ENCODE results near the gene SLC16A13.
"Not testable (repeated sequence)": the region's sequence is repeated elsewhere in the genome, so short reads cannot be mapped to it uniquely, and the experiment has no call there.

Gene SLC16A13

DNA sequence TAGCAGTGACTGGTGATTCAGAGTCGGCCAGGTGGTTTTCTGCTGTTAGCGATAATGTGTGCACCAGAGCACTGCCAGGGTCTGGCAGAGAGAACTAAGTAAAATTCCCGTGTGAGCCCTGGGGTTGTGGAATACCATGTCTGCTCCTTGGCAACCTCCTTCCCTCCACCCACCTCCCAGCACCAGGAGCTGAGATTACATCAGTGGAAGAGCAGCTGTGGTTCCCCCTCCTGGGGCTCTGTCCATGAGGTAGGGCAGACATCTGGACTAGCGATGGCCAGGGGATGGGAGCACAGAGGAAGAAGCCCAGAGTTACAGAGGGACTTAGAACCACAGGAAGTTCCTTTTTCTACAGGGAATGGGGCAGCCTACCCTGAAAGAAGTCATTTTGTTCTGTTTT is 28.4 kb downstream of the SLC16A13 start:
- no peak for ATAC-seq
- DNase-seq: no peak

GRCh38 chr17:7067198-7067597 is 31.4 kb downstream of the SLC16A13 start:
- ATAC-seq (no peak), DNase-seq (no peak)

DNA sequence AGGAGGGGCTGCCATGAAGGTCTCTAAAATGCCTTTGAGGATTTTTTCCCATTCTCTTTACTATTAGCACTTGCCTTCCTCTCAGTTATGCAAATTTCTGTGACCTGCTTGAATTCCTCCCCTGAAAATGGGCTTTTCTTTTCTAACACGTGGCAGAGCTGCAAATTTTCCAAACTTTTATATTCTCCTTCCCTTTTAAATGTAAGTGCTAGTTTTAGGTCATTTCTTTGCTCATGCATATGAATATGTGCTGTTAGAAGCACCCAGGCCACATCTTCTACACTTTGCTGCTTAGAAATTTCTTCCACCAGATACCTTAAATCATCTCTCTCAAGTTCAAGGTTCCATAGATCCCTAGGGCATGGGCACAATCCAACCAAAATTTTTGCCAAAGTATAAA is 32.5 kb downstream of the SLC16A13 start:
- ATAC-seq: no peak

GRCh38 chr17:7070712-7071111 is 34.9 kb downstream of the SLC16A13 start:
- no peak for DNase-seq

More for the DNA sequence above, 32.5 kb downstream of the SLC16A13 start:
- DNase-seq: no peak

DNA sequence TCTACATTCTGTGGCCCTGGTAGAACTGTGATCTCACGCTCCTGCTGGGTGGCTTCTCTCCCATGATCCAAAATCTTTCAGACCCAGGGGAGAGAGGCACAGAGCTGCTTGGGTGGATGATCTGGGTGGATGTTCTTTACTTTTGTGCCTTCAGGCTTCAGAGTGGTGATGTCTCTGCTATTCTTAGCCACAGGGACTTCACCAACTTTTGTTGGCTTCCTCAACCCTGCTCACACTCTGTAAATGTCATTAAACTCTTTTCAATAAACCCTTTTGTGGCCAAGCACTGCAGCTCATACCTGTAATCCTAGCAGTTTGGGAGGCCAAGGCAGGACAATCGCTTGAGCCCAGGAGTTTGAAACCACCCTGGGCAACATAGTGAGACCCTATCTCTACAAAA is 36.6 kb downstream of the SLC16A13 start:
- DNase-seq: no peak

More at GRCh38 chr17:7070712-7071111, 34.9 kb downstream of the SLC16A13 start:
- no peak for ATAC-seq

GRCh38 chr17:7074931-7075330 is 39.1 kb downstream of the SLC16A13 start:
- DNase-seq (no peak), ATAC-seq (no peak)

More for the DNA sequence above, 36.6 kb downstream of the SLC16A13 start:
- no peak for ATAC-seq

- no peak for ATAC-seq
- DNase-seq: no peak
These were observed 42.2 kb downstream of the SLC16A13 start for GRCh38 chr17:7077911-7078546.

DNA sequence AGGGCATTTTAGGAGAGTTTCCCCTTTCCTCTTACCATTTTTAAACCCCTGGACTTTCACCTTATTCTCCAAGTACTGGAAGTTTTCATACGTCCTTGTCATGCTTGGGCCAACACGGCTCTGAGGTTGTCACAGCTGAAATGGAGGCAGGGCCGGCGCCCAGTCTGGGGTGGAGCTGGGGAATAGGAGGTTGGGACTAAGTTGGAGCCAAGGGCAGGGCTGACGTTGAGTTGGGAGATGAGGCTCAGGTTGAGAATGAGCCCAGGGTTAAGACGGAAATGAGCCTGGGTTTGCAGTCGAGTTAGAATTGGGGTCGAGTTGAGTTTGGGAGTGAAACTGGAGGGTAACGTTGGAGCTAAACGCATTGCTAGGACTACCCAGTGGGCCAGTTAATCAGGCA is 42.9 kb downstream of the SLC16A13 start:
- no peak for ATAC-seq
- no peak for DNase-seq

GRCh38 chr17:7079581-7080455 is 44.0 kb downstream of the SLC16A13 start, which contains the start of gene CLEC10A:
CLEC10A (minus strand) TSS chr17:7080251; CDS start chr17:7078812, 1,439 bp downstream.
- DNase-seq (no peak), ATAC-seq (no peak)

DNA sequence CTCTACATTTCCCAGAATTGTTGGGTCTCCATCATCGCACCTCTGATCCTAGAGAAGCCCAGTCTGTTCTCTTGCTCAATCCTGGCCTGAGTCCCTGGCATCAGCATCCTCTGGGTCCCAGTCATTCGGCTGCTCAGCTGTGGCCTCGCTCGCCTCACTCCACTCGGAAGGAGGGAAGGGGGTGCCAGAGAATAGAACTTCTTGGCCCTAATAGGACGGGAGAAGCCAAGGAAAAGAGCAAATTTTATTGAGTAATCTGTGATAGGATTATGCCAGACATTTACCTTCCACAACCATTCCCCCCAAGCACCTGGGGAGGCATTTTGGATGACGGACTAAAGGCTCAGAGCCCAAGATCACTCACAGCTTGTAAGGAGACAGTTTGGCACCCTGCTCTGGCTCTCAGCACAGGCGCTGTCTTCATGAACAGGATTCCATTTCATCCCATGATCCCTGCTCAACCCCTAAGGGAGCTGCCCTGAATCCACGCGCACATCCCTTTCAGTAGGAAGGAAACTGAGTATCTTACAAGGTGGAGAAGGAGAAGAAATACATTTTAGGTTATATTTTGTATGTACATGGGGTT is 44.7 kb downstream of the SLC16A13 start:
- ATAC-seq: no peak
- no peak for DNase-seq

DNA sequence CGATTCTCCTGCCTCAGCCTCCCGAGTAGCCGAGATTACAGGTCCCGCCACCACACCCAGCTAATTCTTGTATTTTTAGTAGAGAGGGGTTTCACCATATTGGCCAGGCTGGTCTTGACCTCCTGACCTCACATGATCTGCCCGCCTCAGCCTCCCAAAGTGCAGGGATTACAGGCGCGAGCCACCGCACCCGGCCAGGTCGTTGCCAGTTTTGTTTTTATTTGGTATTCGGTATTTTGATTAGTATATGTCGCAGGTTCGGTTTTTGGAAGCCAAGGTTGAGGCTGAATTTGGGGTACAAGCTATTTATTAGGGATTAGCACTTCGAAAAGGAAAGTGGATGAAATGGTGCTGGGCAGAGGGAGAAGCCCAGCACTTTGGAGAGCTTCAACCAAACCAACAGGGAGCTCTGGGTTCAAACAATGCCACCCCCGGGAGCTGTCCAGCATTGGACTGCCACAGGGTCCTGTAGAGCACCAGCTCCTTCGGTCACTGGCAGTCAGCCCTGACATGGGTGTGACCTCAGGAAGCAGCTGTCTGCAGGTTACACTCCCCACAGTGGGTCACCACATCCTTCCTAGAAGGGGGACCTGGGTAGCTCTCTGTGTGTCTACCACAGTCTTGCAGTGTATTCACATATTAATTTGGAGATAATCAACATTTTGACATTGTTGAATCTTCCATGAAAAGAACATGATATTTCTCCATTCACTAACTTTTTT is 45.7 kb downstream of the SLC16A13 start:
- DNase-seq: peak; percentile 10
- peak; percentile 49 for ATAC-seq

DNA sequence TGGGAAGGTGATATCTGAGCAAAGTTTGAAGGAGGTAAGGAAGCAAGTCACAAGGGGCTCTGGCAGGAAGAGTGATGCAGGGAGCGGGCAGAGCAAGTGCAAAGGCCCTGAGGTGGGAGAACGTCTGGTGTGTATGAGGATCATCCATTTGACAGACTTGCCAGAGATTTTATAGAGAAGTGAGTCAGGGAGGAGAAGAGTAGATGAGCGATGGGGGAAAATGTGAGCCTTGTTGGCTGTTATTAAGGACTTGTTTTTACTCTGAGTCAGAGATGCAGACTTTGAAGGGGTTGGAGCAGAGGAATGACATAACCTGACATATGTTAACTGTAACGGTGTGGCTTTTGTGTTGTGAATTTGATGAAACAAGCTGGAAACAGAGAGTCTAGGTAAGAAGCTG is 47.8 kb downstream of the SLC16A13 start:
- ATAC-seq: no peak
- no peak for DNase-seq

DNA sequence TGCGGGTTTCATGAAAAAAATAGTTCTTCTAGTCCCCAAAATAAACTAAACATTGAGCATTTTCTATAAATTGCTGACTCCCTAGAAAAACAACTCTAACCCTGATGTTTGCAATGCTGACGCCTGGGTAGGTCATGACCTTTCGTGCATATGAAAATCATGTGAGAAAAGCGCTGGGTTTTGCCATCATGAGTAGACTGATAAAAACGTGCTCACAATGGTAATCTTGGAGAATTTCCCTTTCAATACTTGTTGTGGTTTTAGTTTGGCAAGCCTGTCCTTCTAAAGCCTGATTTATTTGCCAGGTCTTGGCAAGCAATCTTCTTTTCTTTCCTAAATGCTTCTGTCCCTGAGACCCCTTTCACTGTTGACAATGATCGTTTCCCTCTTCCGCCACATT is 48.3 kb downstream of the SLC16A13 start:
- ATAC-seq (no peak), DNase-seq (no peak)

DNA sequence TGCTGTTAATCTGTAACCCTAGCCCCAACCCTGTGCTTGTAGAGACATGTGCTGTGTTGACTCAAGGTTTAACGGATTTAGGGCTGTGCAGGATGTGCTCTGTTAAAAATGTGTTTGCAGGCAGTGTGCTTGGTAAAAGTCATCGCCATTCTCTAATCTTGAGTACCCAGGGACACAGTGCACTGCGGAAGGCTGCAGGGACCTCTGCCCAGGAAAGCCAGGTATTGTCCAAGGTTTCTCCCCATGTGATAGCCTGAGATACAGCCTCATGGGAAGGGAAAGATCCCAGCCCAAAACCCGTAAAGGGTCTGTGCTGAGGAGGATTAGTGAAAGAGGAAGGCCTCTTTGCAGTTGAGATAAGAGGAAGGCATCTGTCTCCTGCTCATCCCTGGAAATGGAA is 52.6 kb downstream of the SLC16A13 start:
- ATAC-seq, DNase-seq: not testable (repeated sequence)

DNA sequence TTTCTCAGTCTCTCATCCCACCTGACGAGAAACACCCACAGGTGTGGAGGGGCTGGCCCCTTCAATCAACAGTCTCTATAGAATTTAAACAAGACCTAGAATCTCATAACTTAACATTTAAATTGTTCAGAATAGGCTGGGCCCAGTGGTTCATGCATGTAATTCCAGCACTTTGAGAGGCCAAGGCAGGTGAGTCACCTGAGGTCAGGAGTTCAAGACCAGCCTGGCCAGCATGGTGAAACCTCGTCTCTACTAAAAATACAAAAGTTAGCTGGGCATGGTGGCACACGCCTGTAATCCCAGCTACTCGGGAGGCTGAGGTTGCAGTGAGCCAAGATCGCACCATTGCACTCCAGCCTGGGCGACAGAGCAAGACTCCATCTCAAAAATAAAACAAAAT is 53.8 kb downstream of the SLC16A13 start:
- ATAC-seq, DNase-seq: not testable (repeated sequence)
